ENCODE results near the gene CHIC2. TPM values are rescaled to one million over a fixed set of nuclear protein-coding genes. Genes with fewer than 3 reads are reported as not detected.

CHIC2 gene
- total RNA-seq, 2 experiments from 2014 or later: 14.7 to 17.7 TPM

GRCh38 chr4:54004463-54004862, 59.9 kb downstream of the CHIC2 start:
- no peaks in the 10 kb centered on the region for H3K9me3 Mint-ChIP-seq (ENCODE audit: low read depth)
- H3K36me3 Mint-ChIP-seq (ENCODE audit: low read depth): peaks cover 27% of the 10 kb centered on the region
- H3K4me3 Mint-ChIP-seq: no peak overlapping the region
- no peaks in the 10 kb centered on the region for H3K27me3 Mint-ChIP-seq
- intact Hi-C loops (cut with DNase I, micrococcal nuclease): no loop called here
- H3K27ac Mint-ChIP-seq: no peak overlapping the region
- peaks cover 3% of the 10 kb centered on the region for H3K4me1 Mint-ChIP-seq
- ATAC-seq: no peak
- CTCF ChIA-PET: interaction anchor here (1.1 kb wide), 1 partner anchor 9 kb away, joined by 3 read pairs; no protein-coding TSS in a partner anchor
- POLR2A ChIA-PET: no interaction called here
- DNase-seq: no peak

- peaks cover 26% of the 10 kb centered on the region for H3K36me3 Mint-ChIP-seq (ENCODE audit: low read depth)
- H3K9me3 Mint-ChIP-seq (ENCODE audit: low read depth): no peaks in the 10 kb centered on the region
- ChIA-PET POLR2A (no interaction called here), CTCF (no interaction called here)
- intact Hi-C loops (cut with DNase I, micrococcal nuclease): no loop called here
- ATAC-seq (no peak), DNase-seq (no peak)
- peaks cover 3% of the 10 kb centered on the region for H3K4me1 Mint-ChIP-seq
- H3K27me3 Mint-ChIP-seq: no peaks in the 10 kb centered on the region
- no peak overlapping the region for H3K27ac Mint-ChIP-seq
- no peak overlapping the region for H3K4me3 Mint-ChIP-seq
Measured at GRCh38 chr4:54001668-54002365, 62.6 kb downstream of the CHIC2 start.

GRCh38 chr4:53997898-53998297, 66.5 kb downstream of the CHIC2 start:
- Mint-ChIP-seq H3K4me1 (no peaks in the 10 kb centered on the region), H3K36me3 (ENCODE audit: low read depth) (peaks cover 16% of the 10 kb centered on the region), H3K9me3 (ENCODE audit: low read depth) (no peaks in the 10 kb centered on the region), H3K4me3 (no peak overlapping the region), H3K27me3 (no peaks in the 10 kb centered on the region), H3K27ac (no peak overlapping the region)
- intact Hi-C loops (cut with DNase I, micrococcal nuclease): no loop called here
- DNase-seq: no peak
- no peak for ATAC-seq
- POLR2A ChIA-PET: no interaction called here
- CTCF ChIA-PET: interaction anchor here (1.5 kb wide), 1 partner anchor 16 kb away, joined by 3 read pairs; no protein-coding TSS in a partner anchor

- Mint-ChIP-seq H3K9me3 (ENCODE audit: low read depth) (no peaks in the 10 kb centered on the region), H3K27ac (no peak overlapping the region), H3K27me3 (no peaks in the 10 kb centered on the region), H3K4me1 (peaks cover 2% of the 10 kb centered on the region), H3K4me3 (no peak overlapping the region), H3K36me3 (ENCODE audit: low read depth) (peaks cover 1% of the 10 kb centered on the region)
- no peak for DNase-seq
- ATAC-seq: no peak
- ChIA-PET POLR2A (no interaction called here), CTCF (no interaction called here)
- intact Hi-C loops (cut with DNase I, micrococcal nuclease): no loop called here
Measured at GRCh38 chr4:53994382-53995102, 69.9 kb downstream of the CHIC2 start.

- CTCF ChIA-PET: interaction anchor here (1.1 kb wide), 1 partner anchor 224 kb away, joined by 3 read pairs; no protein-coding TSS in a partner anchor
- intact Hi-C loops (cut with DNase I, micrococcal nuclease): no loop called here
- DNase-seq: no peak
- Mint-ChIP-seq H3K27ac (no peak overlapping the region), H3K4me3 (no peak overlapping the region), H3K4me1 (peaks cover 2% of the 10 kb centered on the region), H3K9me3 (ENCODE audit: low read depth) (no peaks in the 10 kb centered on the region), H3K27me3 (no peaks in the 10 kb centered on the region), H3K36me3 (ENCODE audit: low read depth) (no peaks in the 10 kb centered on the region)
- POLR2A ChIA-PET: no interaction called here
- no peak for ATAC-seq
Measured at GRCh38 chr4:53992785-53993184, 71.6 kb downstream of the CHIC2 start.

GRCh38 chr4:53991821-53992220, 72.6 kb downstream of the CHIC2 start:
- ChIA-PET CTCF (interaction anchor here (1.1 kb wide), 1 partner anchor 225 kb away, joined by 3 read pairs; no protein-coding TSS in a partner anchor), POLR2A (no interaction called here)
- no peak for ATAC-seq
- Mint-ChIP-seq H3K27ac (no peak overlapping the region), H3K4me1 (peaks cover 2% of the 10 kb centered on the region), H3K4me3 (no peak overlapping the region), H3K36me3 (ENCODE audit: low read depth) (no peaks in the 10 kb centered on the region), H3K9me3 (ENCODE audit: low read depth) (no peaks in the 10 kb centered on the region), H3K27me3 (no peaks in the 10 kb centered on the region)
- intact Hi-C loops (cut with DNase I, micrococcal nuclease): no loop called here
- no peak for DNase-seq

GRCh38 chr4:53990641-53991040, 73.8 kb downstream of the CHIC2 start:
- no peak overlapping the region for H3K4me3 Mint-ChIP-seq
- peaks cover 2% of the 10 kb centered on the region for H3K4me1 Mint-ChIP-seq
- no peaks in the 10 kb centered on the region for H3K9me3 Mint-ChIP-seq (ENCODE audit: low read depth)
- no peak overlapping the region for H3K27ac Mint-ChIP-seq
- DNase-seq (no peak), ATAC-seq (no peak)
- no peaks in the 10 kb centered on the region for H3K36me3 Mint-ChIP-seq (ENCODE audit: low read depth)
- intact Hi-C loops (cut with DNase I, micrococcal nuclease): no loop called here
- ChIA-PET POLR2A (no interaction called here), CTCF (interaction anchor here (0.6 to 1.0 kb wide), 2 partner anchors 22 to 238 kb away, joined by 3 read pairs; no protein-coding TSS in a partner anchor)
- H3K27me3 Mint-ChIP-seq: no peaks in the 10 kb centered on the region

GRCh38 chr4:53987761-53988171, 76.6 kb downstream of the CHIC2 start:
- ChIA-PET POLR2A (interaction anchor here (0.6 kb wide), 1 partner anchor 10 kb away, joined by 3 read pairs; no protein-coding TSS in a partner anchor), CTCF (interaction anchor here (0.7 kb wide), 1 partner anchor 452 kb away, joined by 4 read pairs; no protein-coding TSS in a partner anchor)
- H3K36me3 Mint-ChIP-seq (ENCODE audit: low read depth): no peaks in the 10 kb centered on the region
- ATAC-seq: peak; percentile 68
- H3K27ac Mint-ChIP-seq: no peak overlapping the region
- no peak for DNase-seq
- H3K27me3 Mint-ChIP-seq: no peaks in the 10 kb centered on the region
- no peaks in the 10 kb centered on the region for H3K9me3 Mint-ChIP-seq (ENCODE audit: low read depth)
- intact Hi-C loops (cut with DNase I, micrococcal nuclease): no loop called here
- H3K4me1 Mint-ChIP-seq: peaks cover 2% of the 10 kb centered on the region
- no peak overlapping the region for H3K4me3 Mint-ChIP-seq

- H3K27ac Mint-ChIP-seq: no peak overlapping the region
- ChIA-PET CTCF (interaction anchor here (1.1 kb wide), 1 partner anchor 10 kb away, joined by 3 read pairs; no protein-coding TSS in a partner anchor), POLR2A (no interaction called here)
- ATAC-seq: no peak
- no peak for DNase-seq
- no peaks in the 10 kb centered on the region for H3K27me3 Mint-ChIP-seq
- H3K36me3 Mint-ChIP-seq (ENCODE audit: low read depth): no peaks in the 10 kb centered on the region
- intact Hi-C loops (cut with DNase I, micrococcal nuclease): no loop called here
- H3K9me3 Mint-ChIP-seq (ENCODE audit: low read depth): no peaks in the 10 kb centered on the region
- no peak overlapping the region for H3K4me3 Mint-ChIP-seq
- peaks cover 2% of the 10 kb centered on the region for H3K4me1 Mint-ChIP-seq
Measured at GRCh38 chr4:53986062-53986461, 78.3 kb downstream of the CHIC2 start.

- Mint-ChIP-seq H3K9me3 (ENCODE audit: low read depth) (no peaks in the 10 kb centered on the region), H3K4me1 (no peaks in the 10 kb centered on the region), H3K27me3 (no peaks in the 10 kb centered on the region), H3K4me3 (no peak overlapping the region), H3K36me3 (ENCODE audit: low read depth) (no peaks in the 10 kb centered on the region), H3K27ac (no peak overlapping the region)
- DNase-seq (no peak), ATAC-seq (no peak)
- POLR2A ChIA-PET: no interaction called here
- CTCF ChIA-PET: interaction anchor here (1.1 kb wide), 1 partner anchor 47 kb away, joined by 3 read pairs; no protein-coding TSS in a partner anchor
- intact Hi-C loops (cut with DNase I, micrococcal nuclease): no loop called here
Measured at GRCh38 chr4:53981567-53981966, 82.8 kb downstream of the CHIC2 start.

- CTCF ChIA-PET: no interaction called here
- no peaks in the 10 kb centered on the region for H3K9me3 Mint-ChIP-seq (ENCODE audit: low read depth)
- DNase-seq: no peak
- no peaks in the 10 kb centered on the region for H3K36me3 Mint-ChIP-seq (ENCODE audit: low read depth)
- H3K27ac Mint-ChIP-seq: no peak overlapping the region
- POLR2A ChIA-PET: no interaction called here
- no peak for ATAC-seq
- H3K4me1 Mint-ChIP-seq: no peaks in the 10 kb centered on the region
- H3K4me3 Mint-ChIP-seq: no peak overlapping the region
- no peaks in the 10 kb centered on the region for H3K27me3 Mint-ChIP-seq
- intact Hi-C loops (cut with DNase I, micrococcal nuclease): no loop called here
Measured at GRCh38 chr4:53981066-53981465, 83.3 kb downstream of the CHIC2 start.

GRCh38 chr4:53974561-53974960, 89.8 kb downstream of the CHIC2 start:
- ChIA-PET CTCF (interaction anchor here (0.6 kb wide), 1 partner anchor 243 kb away, joined by 3 read pairs; no protein-coding TSS in a partner anchor), POLR2A (no interaction called here)
- no peaks in the 10 kb centered on the region for H3K36me3 Mint-ChIP-seq (ENCODE audit: low read depth)

More at GRCh38 chr4:53974561-53974960, 89.8 kb downstream of the CHIC2 start:
- intact Hi-C loops (cut with DNase I, micrococcal nuclease): no loop called here
- Mint-ChIP-seq H3K4me3 (no peak overlapping the region), H3K27me3 (no peaks in the 10 kb centered on the region), H3K4me1 (no peaks in the 10 kb centered on the region), H3K9me3 (ENCODE audit: low read depth) (peaks cover 5% of the 10 kb centered on the region), H3K27ac (no peak overlapping the region)
- DNase-seq (no peak), ATAC-seq (no peak)
